HG02981 (cell line): ENCODE results near the gene MRPL20.
"Not testable (repeated sequence)": the region's sequence is repeated elsewhere in the genome, so short reads cannot be mapped to it uniquely, and the experiment has no call there.

ENCODE experiments used
- ATAC-seq: cut with Tn5 transposase; IDR thresholded peaks from one replicate; pipeline ENCODE4 v1.9.1; 2021; ENCODE audit warnings: mild to moderate bottlenecking, moderate library complexity; ENCODE audit not compliant: unreplicated experiment

Gene MRPL20

GRCh38 chr1:1437904-1438376 lies 30.8 kb upstream of the MRPL20 start:
- peak; percentile 48 for ATAC-seq

GRCh38 chr1:1437033-1437903 lies 30.2 kb upstream of the MRPL20 start:
- ATAC-seq, result no peak

- no peak for ATAC-seq
Measured at GRCh38 chr1:1436630-1437032, 29.5 kb upstream of the MRPL20 start.

GRCh38 chr1:1435911-1436629 lies 29.0 kb upstream of the MRPL20 start:
- no peak for ATAC-seq

GRCh38 chr1:1435106-1435903 lies 28.2 kb upstream of the MRPL20 start, which contains the start of gene VWA1:
VWA1 (plus strand) TSS chr1:1435690; CDS start chr1:1435749, 59 bp downstream.
- ATAC-seq, result no peak

- ATAC-seq, result no peak
Measured at GRCh38 chr1:1434824-1435105, 27.7 kb upstream of the MRPL20 start.

- ATAC-seq, result no peak
Measured at GRCh38 chr1:1434131-1434823, 27.2 kb upstream of the MRPL20 start.

- ATAC-seq, result no peak
Measured at GRCh38 chr1:1433804-1434130, 26.7 kb upstream of the MRPL20 start.

- ATAC-seq, result no peak
Measured at GRCh38 chr1:1432951-1433803, 26.1 kb upstream of the MRPL20 start.

GRCh38 chr1:1432274-1432950 lies 25.3 kb upstream of the MRPL20 start:
- ATAC-seq, result no peak

GRCh38 chr1:1431845-1432273 lies 24.8 kb upstream of the MRPL20 start:
- no peak for ATAC-seq

- ATAC-seq, result no peak
Measured at GRCh38 chr1:1430992-1431844, 24.1 kb upstream of the MRPL20 start.

GRCh38 chr1:1430114-1430982 lies 23.3 kb upstream of the MRPL20 start:
- no peak for ATAC-seq

- ATAC-seq, result no peak
Measured at GRCh38 chr1:1429671-1430073, 22.6 kb upstream of the MRPL20 start.

- not testable (repeated sequence) for ATAC-seq
Measured at GRCh38 chr1:1428967-1429366, 21.9 kb upstream of the MRPL20 start.

- no peak for ATAC-seq
Measured at GRCh38 chr1:1428174-1428573, 21.1 kb upstream of the MRPL20 start.

- ATAC-seq, result no peak
Measured at GRCh38 chr1:1427820-1428148, 20.7 kb upstream of the MRPL20 start.
